AML-193 (cell line): ENCODE results near the gene MEGF11.
A peak's percentile ranks its signal among the peaks of the same experiment; 100 is the strongest.
"Not testable (repeated sequence)": the region's sequence is repeated elsewhere in the genome, so short reads cannot be mapped to it uniquely, and the experiment has no call there.

Source experiments
- DNase-seq, 2 experiments: peaks; one replicate each; lab custom pipeline; 2025; lab: John Stamatoyannopoulos, UW

Gene MEGF11

DNA sequence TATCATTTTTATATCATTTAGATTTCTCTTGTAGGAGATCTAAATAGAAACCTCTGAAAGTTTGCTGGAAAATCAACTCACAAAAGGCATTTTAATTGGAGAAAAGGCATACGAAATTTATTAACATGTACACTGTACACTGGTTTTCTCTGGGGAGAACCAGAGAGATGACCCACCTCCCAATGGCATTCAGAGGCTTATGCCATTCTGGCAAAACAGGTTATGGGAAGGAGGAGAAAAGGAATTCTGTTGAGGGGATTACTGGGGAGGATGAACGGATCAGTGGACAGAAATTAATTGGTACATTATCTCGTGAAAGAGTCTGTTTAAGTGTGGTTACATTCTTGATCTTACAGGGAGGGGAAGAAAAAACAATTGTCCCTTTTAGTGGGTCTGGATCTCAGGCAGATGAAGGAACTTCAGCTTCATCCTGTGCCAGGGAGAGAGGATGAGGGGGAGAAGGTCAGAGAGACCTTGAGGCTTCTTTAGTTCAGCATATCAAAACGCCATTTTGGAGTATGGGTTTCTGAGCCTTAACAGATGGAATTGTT, 367.8 kb downstream of the MEGF11 start:
- no peak for DNase-seq

GRCh38 chr15:65884511-65884910, 369.0 kb downstream of the MEGF11 start:
- no peak for DNase-seq

- no peak for DNase-seq
These were observed 370.0 kb downstream of the MEGF11 start for GRCh38 chr15:65883571-65883970.

DNA sequence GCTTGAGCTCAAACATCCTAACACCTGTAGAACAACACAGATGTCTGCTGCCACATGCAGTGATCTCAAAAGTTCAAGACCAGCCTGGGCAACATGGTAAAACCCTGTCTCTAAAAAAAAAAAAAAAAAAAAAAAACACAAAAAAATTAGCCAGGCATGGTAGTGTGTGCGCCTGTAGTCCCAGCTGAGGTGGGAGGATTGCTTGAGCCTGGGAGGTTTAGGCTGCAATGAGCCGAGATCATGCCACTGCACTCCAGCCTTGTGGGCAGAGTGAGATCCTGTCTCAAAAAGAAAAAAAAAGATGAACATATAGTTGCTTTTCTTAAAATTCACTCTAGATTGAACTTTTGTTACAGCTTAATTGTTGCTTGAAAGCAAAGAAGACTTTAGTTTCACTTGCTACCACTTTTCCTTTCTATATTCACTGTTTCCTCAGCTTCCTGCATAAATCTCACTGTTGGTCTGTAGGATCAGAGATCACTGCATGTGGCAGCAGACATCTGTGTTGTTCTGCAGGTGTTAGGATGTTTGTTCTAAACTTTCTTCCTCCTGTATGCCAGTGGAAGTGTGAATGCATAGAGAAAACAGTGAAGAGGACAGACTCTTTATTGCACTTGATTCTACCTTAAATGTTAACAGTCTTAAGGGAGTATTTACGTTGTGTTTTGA, 371.6 kb downstream of the MEGF11 start:
- no peak for DNase-seq

DNA sequence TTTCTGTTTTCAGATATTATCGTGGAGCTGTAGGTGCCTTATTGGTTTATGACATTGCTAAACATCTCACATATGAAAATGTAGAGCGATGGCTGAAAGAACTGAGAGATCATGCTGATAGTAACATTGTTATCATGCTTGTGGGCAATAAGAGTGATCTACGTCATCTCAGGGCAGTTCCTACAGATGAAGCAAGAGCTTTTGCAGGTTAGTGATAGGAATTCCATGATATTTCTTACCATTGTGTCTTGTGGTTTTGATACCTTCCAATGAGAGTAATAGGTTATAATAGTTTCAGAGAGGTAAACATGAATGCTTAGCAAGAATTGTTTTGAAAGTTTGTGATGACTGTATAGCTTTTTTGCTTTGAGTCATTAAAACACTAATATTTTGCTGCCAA, 375.8 kb downstream of the MEGF11 start:
- DNase-seq: no peak

GRCh38 chr15:65875458-65875857, 378.1 kb downstream of the MEGF11 start:
- DNase-seq: no peak

DNA sequence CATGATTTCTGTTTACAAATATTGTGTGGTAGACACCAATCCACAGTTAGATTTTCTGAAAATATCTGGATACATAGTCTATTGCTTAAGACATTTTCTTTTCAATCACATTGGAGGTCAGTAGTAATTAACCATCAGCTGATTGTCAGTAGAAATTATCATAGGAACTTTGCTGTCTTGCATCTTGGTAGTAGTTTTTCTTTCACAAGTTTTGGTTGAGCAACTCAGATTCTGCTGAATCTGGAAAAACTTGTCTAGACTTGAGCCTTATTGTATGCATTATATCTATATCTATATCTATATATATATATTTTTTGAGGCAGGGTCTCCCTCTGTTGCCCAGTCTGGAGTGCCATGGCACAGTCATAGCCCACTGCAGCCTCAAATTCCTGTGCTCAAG, 380.3 kb downstream of the MEGF11 start:
- DNase-seq: no peak

GRCh38 chr15:65872596-65872995, 381.0 kb downstream of the MEGF11 start:
- not testable (repeated sequence) for DNase-seq

DNA sequence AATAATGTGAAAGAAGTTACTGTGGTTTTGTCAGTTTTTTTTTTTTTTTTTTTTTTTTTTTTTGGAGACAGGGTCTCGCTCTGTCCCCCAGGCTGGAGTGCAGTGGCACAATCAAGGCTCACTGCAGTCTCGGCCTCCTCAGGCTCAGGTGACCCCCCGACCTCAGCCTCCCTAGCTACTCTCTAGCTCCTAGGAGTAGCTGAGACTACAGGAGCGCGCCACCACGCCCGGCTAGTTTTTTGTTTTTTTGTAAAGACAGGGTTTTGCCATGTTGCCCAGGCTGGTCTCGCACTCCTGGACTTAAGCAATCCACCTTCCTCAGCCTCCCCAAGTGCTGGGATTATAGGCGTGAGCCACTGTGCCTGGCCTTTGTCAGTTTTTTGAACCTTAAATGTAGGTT, 381.7 kb downstream of the MEGF11 start:
- not testable (repeated sequence) for DNase-seq

- DNase-seq: peak; percentile 47 to 63
These were observed 382.5 kb downstream of the MEGF11 start for GRCh38 chr15:65870889-65871533.

DNA sequence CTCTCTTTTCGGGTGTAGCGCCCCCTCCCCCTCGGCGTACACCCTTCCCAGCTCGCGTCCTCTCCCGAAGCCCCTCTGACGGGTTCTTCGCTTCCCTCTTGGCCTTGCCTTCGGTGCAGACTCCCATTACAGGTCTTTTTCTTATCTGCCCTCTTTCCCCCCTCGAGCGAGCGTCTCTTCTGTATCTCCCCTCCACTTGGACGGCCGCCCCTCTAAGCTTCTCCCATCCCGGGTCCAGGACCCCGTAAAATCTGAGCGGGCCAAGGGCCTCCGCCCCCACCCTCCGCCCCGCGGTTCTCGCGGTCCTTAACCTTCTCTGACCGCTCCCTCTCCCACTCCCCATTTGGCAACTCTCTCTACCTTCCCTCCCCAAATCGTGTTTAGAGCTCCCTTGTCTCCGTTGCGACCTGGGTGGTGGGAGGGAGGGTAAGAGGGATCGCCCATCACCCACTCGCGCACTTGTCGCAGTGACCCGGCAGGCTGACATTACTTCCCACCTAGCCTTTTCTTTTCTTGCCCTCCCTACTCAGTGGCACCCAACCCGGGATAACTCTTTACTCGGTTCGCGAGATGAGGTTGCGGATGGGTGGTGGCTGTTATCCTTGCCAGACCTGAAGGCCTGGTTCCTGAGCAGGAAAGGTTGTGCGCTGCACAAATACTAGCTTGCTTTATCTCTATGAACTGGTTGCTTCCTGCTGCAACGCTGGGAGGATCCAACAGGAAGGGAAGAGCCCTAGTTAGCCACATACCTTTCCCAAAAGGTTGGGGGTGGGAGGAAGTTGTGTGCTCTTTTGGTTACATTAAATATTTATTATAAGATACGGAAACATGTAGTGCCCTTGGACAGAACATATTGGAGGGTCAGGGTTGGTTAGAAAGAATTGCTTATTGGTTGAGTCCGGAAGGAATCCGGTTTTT, 383.3 kb downstream of the MEGF11 start:
- DNase-seq: no peak

DNA sequence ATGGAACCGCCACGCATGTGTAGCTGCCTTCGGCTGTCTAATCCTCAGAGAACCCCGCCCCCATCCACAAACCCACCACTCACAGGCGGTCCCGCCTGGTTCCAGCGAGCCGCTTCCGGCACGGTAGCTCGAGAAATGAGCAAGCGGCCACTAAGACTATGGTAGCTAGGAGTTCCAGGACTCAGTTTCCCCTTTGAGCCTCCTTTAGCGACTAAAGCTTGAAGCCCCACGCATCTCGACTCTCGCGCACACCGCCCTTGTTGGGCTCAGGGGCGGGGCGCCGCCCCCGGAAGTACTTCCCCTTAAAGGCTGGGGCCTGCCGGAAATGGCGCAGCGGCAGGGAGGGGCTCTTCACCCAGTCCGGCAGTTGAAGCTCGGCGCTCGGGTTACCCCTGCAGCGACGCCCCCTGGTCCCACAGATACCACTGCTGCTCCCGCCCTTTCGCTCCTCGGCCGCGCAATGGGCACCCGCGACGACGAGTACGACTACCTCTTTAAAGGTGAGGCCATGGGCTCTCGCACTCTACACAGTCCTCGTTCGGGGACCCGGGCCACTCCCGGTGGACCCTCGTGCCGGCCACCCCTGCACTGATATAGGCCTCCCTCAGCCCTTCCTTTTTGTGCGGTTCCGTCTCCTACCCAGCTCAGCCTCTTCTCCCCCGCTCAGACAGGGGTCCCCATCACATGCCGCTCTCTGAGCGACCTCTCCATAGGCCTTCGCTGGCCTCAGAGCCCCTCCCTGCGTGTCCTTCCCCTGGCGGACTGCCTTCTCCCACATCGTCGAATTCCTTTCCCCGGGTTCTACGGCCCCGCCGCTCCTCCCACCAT, 384.2 kb downstream of the MEGF11 start, which contains the start of gene RAB11A:
RAB11A (plus strand) TSS at position 366 of the 828 bp plus-strand sequence; CDS start at position 461, 95 bp downstream.
- peak; percentile 93 to 95 for DNase-seq

- peak in 1 of 2 experiments; percentile 77 for DNase-seq
These were observed 384.9 kb downstream of the MEGF11 start for GRCh38 chr15:65868546-65869125.

GRCh38 chr15:65867933-65868332, 385.6 kb downstream of the MEGF11 start:
- DNase-seq: not testable (repeated sequence)

DNA sequence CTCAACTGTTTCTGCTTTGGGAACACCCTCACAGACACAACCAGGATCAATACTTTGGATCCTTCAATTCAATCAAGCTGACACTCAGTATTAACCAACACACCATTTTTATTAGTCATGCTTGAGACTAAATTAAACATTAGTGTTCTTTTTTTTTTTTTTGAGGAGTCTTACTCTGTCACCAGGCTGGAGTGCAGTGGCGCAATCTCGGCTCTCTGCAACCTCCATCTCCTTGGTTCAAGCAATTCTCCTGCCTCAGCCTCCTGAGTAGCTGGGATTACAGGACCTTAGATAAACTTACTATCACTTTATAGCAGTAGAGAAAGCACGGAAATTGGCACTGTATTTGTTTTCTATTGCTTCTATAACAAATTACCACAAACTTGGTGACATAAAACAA, 386.3 kb downstream of the MEGF11 start:
- no peak for DNase-seq

GRCh38 chr15:65863106-65863505, 390.4 kb downstream of the MEGF11 start:
- DNase-seq: no peak

- peak; percentile 37 to 60 for DNase-seq
These were observed 390.9 kb downstream of the MEGF11 start for GRCh38 chr15:65862682-65863081.

GRCh38 chr15:65857718-65858402, 395.7 kb downstream of the MEGF11 start:
- DNase-seq: no peak

DNA sequence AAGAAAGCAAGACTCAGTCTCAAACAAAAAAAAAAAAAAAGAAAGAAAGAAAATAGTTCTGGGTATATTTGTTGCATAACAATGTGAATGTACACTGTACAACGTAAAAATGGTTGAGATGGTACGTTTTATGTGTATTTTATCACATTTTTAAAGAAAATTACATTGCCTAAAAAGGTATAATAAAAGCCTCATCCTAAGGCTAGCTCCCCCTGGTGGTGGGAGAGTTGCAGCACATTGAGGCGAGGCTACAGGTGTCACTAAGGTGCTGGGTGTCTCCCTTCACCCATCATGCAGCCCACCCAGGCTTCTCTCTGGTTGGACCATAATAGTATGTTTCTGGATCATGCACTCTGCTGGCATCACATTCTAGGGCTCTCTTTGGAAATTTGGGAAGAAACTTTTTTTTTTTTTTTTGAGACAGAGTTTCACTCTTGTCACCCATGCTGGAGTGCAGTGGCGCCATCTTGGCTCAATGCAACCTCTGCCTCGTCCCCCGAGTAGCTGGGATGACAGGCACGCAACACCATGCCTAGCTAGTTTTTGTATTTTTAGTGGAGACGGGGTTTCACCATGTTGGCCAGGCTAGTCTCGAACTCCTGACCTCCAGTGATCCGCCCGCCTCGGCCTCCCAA, 396.6 kb downstream of the MEGF11 start:
- DNase-seq: peak; percentile 39 to 48

DNA sequence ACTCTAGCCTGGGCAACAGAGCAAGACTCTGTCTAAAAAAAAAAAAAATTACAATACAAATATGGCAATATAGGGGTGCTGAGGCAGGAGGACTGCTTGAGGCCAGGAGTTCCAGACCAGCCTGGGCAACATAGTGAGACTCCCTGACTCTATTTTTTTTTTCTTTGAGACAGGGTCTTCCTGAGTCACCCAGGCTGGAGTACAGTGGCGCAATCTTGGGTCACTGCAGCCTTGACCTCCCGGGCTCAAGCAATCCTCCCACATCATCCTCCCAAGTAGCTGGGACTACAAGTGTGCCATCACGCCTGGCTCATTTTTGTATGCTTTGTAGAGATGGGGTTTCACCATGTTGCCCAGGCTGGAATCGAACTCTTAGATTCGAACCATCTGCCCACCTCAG, 401.6 kb downstream of the MEGF11 start:
- DNase-seq: no peak
